ENCODE results near the gene B3GNT3. TPM values are rescaled to one million over a fixed set of nuclear protein-coding genes. Genes with fewer than 3 reads are reported as not detected.
A peak's percentile ranks its signal among the peaks of the same experiment; 100 is the strongest.

B3GNT3 gene
- total and polyA plus RNA-seq, 2 of the 8 experiments (the other 6 are each of a cell fraction or from before 2014, with no cell fraction given) = 1.5 TPM

DNA sequence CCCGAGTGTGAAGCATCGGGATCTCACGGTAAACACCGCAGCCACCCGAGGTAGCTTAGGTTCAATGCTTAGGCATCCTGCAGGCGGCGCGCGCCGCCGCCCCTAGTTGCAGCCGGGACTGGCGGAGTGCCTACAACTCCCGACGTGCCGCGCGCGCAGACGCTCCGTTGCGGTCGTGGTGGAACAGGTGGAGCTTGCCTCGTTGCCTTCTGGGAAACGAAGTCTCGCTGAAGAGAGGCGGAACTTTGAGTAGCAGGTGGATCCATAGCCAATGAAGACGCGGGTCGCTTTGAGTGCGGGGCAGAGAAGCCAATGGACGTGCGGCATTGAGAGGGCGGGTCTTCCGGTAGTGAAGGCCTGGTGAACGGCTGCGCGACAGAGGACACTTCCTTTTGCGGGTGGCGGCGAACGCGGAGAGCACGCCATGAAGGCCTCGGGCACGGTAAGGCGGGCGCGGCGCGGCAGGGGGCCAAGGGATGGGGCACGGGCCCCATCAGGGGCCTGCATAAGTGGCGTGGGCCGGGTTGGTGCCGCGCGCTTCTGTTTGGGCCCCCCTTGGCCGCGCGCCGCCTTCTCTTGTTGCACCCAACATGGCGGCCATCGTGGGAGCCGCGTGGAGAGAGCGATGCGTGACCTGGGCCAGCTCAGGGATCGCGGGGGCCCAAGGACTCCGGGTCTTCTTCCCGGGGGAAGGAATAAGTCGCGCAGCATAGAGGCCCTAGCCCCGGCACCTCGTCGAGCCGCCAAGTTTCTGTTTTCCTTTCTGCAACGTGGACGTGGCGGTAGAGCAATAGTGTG is 64.8 kb downstream of the B3GNT3 start, which contains the start of gene RPL18A (continued):
- TF ChIP-seq POLR2AphosphoS5 (IDR thresholded peaks at IDR 0.05; ENCODE audit: low read depth, low read length) (peak; percentile 98), RFX5 (IDR thresholded peaks at IDR 0.05; ENCODE audit: borderline replicate concordance, low read depth, low read length) (no peak), NRF1 (IDR thresholded peaks at IDR 0.05; ENCODE audit: low read depth, low read length) (0 out of 2 replicates have a peak, but pooled peaks have one; percentile 11), KDM1A (IDR thresholded peaks at IDR 0.05; ENCODE audit: borderline replicate concordance, low read length) (no peak), CREB1 (IDR thresholded peaks at IDR 0.05) (peak; percentile 77), RNF2 (IDR thresholded peaks at IDR 0.05; ENCODE audit: borderline replicate concordance, low read depth, low read length, missing control alignments, poor library complexity, severe bottlenecking) (no peak), RXRA (IDR thresholded peaks at IDR 0.05; ENCODE audit: insufficient read depth, low read depth, low read length) (no peak), TEAD4 (IDR thresholded peaks at IDR 0.05; ENCODE audit: low read depth, low read length) (no peak), SRF (IDR thresholded peaks at IDR 0.05; ENCODE audit: low read depth, low read length) (no peak), SIX5 (IDR thresholded peaks at IDR 0.05; ENCODE audit: low read depth, low read length) (peak; percentile 85), CHD1 (IDR thresholded peaks at IDR 0.05; ENCODE audit: low read depth, low read length) (no peak), EGR1 (IDR thresholded peaks at IDR 0.05; ENCODE audit: borderline replicate concordance, low read depth, low read length) (no peak), CTBP2 (IDR thresholded peaks at IDR 0.05; ENCODE audit: borderline replicate concordance, insufficient read depth, insufficient read length, low read length) (no peak), BCL11A (IDR thresholded peaks at IDR 0.05; ENCODE audit: low read depth in 2 of 2, low read length in 2 of 2) (no peak), EZH2 (IDR thresholded peaks at IDR 0.05; ENCODE audit: low read depth, low read length, severe bottlenecking) (no peak), KDM4A (IDR thresholded peaks at IDR 0.05; ENCODE audit: low read depth, low read length, severe bottlenecking) (no peak), KDM5A (IDR thresholded peaks at IDR 0.05; ENCODE audit: low read length) (no peak)
- TF ChIP-seq, protein P1, sequence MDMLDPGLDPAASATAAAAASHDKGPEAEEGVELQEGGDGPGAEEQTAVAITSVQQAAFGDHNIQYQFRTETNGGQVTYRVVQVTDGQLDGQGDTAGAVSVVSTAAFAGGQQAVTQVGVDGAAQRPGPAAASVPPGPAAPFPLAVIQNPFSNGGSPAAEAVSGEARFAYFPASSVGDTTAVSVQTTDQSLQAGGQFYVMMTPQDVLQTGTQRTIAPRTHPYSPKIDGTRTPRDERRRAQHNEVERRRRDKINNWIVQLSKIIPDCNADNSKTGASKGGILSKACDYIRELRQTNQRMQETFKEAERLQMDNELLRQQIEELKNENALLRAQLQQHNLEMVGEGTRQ (IDR thresholded peaks at IDR 0.05; ENCODE audit: low read length) = no peak; the same call in 1 of the 2 replicates
- TF ChIP-seq, protein P2, sequence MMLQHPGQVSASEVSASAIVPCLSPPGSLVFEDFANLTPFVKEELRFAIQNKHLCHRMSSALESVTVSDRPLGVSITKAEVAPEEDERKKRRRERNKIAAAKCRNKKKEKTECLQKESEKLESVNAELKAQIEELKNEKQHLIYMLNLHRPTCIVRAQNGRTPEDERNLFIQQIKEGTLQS (IDR thresholded peaks at IDR 0.05; ENCODE audit: insufficient read depth, low read depth, low read length) = peak; percentile 35; the same call in 1 of the 2 replicates
- TF ChIP-seq, protein P3, sequence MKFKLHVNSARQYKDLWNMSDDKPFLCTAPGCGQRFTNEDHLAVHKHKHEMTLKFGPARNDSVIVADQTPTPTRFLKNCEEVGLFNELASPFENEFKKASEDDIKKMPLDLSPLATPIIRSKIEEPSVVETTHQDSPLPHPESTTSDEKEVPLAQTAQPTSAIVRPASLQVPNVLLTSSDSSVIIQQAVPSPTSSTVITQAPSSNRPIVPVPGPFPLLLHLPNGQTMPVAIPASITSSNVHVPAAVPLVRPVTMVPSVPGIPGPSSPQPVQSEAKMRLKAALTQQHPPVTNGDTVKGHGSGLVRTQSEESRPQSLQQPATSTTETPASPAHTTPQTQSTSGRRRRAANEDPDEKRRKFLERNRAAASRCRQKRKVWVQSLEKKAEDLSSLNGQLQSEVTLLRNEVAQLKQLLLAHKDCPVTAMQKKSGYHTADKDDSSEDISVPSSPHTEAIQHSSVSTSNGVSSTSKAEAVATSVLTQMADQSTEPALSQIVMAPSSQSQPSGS (IDR thresholded peaks at IDR 0.05; ENCODE audit: low read length) = no peak
